ENCODE measurements around the gene YTHDF1.

The YTHDF1 gene

DNA sequence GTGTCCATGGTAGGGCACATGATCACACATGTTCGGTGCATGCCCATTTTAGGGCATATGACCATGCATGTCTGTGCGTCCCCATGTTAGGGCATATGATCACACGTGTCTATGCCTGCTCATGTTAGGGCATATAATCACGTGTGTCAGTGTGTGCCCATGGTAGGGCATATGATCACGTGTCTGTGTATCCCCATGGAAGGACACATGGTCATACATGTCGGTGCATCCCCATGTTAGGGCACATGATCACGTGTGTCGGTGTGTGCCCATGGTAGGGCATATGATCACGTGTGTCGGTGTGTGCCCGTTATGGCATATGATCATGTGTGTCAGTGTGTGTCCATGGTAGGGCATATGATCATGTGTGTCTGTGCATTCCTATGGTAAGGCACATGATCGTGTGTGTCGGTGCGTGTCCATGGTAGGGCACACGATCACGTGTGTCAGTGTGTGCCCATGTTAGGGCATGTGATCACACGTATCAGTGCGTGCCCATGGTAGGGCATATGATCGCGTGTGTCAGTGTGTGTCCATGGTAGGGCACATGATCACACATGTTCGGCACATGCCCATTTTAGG, 30.6 kb downstream of the YTHDF1 start:
- no peak for DNase-seq (ENCODE audit: low spot score)

DNA sequence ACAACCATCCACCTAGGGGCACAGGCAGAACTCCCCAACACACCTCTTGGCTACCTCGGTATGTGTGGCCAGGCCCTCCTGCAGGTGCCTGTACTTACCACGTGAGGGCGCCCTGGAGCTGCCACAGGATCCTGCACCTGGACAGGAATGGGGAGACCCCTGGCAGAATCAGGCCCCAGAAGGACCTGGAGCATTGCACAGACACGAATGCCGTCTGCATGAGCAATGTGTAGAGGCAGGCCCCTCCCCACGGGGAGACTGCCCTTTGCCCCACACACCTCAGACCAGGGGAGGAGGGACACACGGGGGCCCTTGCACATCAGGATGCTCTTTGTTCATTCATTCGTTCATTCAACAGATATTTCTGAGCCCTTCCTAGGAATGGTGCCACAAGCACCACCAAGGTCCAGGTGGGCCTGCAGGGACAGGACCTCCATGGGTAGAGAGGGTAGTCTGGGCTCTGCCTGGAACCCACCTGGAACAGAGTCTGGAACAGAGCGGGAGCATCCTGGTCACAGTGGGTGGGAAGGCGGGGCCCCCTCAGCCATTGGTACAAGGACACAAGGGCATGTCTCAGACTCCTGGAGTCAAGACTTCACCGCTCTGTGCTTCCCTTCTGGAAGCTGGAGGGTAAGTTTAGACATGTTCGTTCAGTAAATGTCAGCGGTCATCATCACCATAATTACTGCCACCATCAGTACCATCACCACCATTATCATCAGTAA, 32.3 kb downstream of the YTHDF1 start:
- DNase-seq (ENCODE audit: low spot score): peak; percentile 40

DNA sequence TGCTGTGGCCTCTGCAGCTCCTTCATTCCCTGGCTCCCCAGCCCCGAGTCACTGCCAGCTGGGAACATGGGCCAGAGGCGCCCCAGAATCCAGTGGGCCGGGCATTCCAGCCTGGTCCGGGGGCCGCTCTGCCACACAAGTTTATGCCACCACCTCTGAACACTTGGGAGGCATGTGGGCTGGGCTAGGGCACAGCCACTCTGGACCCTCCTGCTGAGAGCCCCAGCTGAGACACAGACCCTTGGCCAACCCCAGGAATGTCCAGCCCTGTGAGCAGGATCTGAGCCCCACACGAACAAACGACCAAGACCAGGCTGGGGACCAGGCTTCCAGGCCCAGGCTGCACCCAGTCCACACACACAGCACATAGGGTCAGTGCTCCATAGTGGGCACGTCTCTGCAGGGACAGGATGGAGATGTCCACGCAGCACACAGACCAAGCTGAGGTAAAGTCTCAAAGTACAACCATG, 33.0 kb downstream of the YTHDF1 start:
- no peak for DNase-seq (ENCODE audit: low spot score)

DNA sequence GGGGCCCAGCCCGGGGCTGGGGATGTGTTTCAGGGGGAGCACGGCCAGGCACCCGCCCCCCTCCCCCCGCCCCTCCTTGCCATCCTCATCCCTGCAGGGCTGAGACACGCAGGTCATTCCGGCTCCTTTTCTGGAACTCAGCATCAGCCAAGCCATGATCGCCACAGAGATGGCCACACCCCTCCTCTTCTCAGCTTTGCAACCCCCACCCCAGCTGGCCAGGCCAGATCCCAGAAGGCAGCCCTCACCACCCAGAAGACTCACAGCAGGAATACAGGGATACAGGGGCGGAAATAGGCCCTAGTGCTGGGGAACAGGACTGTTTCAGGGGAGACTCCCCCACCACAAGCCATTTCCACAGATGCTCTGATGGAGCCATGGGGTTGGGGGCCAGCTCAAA, 33.5 kb downstream of the YTHDF1 start:
- no peak for DNase-seq (ENCODE audit: low spot score)

DNA sequence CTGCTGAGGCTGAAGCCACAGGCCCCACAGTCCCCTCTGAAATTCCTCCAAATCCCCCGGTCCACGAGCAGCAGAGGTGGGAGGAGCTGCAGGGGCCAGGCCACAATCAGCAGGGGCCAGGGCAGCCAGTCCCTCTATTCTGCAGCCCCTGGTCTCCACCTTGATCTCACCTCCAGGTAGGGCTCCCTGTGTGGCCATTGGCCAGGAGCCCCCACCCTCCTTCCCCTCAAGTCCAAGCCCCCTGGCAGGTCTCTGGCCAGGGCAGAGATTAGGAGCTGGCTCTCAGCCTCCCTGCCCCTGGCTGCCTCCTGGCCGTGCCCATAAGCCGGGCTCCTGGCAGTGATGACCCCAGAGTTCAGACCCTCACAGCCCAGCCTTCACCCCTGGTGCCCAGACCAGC, 34.7 kb downstream of the YTHDF1 start:
- DNase-seq (ENCODE audit: low spot score): no peak

DNA sequence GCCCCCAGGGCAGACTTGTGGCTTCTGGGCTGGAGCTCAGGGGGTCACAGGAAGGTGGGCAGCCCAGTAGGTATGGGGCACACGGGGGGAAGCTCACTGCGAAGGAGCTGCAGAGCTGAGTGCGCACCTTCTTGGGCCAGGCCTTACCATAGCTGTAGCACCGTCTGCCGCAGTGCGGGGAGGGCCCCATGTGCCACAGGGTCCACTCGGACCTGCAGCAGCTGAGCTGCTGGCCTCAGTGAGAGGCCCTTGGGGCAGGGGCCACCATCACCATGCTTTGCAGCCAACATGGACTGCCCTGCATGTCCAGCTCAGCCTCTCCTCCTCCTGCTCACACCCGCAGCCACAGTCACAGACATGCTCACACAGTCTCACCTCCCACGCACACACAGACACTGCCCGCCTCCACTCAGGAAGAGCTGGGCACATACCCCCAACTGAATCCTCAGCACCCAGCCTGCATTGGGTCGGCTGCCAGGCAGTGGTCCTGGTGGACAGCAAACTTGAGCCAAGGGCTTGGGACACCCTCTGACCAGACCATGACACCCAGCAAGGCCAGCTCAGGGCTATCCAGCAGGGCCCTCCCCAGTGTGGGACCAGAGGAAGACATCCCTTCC, 35.3 kb downstream of the YTHDF1 start:
- DNase-seq (ENCODE audit: low spot score): no peak

DNA sequence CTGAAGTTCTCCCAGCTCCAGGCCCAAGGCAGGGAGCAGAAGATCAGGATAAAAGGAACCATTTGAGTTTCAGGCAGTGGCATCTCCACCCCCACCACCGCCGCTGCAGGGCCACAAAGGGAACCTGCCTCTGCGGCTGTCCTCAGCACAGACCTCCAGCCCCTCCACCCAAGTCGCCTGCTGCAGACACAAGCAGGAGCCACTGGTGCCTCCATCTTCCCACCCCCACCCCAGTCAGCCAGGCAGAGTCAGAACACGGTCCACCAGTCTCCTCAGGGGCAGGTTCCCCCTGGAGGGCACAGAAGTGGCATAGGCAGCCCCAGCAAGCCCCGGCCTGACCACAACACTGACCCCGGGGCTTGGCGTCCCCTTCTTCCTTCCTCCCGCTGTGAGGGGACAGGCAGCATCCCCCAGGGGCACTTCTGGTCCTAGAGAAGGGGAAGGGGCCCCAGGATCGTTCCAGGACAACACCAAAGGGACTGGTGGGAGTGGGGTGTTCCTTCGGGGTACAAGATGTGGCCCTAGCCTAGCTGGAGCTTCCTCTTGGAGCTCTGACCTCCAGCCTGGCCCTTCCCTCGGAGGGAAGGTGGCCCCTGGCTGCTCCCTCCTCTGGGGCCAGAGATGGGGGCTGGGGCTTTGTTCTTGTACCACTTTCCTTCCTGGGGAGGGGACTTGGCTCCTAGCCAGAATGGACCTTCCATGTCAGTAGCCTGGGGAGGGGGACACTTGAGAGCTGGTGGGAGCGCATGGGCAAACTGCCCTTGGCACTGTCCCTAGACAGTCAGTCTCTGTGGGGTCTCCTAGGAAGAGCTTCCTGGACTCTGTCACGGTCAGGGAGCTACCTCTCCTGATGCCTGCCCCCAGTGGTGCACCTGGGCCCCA, 36.0 kb downstream of the YTHDF1 start:
- DNase-seq (ENCODE audit: low spot score): no peak

DNA sequence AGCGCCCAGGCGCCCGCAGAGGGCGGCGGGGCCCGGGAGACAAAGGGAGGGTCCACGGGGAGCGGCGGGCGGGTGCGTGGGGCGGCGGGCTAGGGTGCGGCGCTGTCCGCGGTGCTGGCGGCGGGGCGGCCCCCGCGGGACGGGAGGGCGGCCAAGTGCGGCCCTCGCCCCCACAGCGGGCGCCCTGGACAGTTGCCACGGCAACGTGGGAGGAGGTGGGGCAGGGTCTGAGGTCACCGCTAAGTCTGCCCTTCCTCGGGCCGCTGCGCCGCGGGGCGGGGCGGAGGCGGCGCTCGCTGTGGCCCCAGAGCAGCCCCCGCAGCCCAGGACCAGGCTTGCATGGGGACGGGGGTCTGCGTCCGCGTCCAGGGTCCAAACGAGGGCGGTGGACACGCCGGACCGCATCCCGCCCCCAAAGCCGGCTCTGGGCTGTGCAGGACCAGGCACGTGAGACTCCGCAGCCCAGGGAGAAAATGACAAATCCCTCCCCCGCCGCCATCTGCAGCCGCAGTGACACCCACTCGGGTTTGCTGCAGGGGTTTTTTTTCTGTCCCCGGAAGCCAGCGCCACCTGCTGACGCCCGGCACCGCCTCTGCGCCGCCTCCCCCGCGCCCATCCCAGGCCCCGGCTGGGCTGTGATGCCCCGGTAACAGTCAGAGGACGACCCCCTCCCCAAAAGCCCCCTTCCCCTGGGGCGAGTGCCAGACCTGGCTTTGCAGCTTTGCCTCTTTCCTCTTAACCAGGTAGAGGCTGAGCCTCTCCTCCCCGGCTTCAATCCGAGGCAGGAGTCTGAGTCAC, 36.8 kb downstream of the YTHDF1 start:
- DNase-seq (ENCODE audit: low spot score): peak; percentile 56

DNA sequence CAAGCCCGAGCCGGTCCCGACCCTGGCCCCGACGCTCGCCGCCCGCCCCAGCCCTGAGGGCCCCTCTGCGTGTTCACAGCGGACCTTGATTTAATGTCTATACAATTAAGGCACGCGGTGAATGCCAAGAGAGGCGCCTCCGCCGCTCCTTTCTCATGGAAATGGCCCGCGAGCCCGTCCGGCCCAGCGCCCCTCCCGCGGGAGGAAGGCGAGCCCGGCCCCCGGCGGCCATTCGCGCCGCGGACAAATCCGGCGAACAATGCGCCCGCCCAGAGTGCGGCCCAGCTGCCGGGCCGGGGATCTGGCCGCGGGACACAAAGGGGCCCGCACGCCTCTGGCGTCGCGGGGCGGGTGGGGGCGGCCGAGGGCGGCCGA, 37.5 kb downstream of the YTHDF1 start:
- DNase-seq (ENCODE audit: low spot score): no peak

DNA sequence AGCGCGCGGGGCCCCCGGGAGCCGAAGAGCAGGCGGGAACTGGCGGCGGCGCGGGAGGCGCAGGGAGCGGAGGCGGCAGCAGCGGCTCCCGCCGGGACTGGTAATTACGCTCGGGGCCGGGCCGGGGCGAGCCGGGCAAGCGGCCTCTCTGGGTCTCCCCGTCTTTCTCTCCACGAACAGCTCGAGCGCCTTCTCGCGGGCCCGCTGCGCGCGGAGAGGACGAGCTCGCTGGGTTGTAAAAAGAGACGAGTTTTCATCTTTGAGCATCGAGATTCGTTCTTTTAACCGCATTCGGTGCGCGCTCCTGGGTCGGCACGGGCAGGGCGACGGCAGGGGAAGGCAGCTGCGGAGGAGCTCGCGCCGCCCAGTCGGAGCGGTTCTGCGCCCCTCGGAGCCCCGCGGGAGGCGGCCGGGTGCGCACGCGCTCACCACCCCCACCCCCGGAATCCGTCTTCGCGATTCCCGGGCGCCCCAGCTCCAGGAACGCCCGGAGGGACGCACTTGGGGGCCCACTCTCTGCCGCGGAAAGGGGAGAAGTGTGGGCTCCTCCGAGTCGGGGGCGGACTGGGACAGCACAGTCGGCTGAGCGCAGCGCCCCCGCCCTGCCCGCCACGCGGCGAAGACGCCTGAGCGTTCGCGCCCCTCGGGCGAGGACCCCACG, 38.0 kb downstream of the YTHDF1 start:
- no peak for DNase-seq (ENCODE audit: low spot score)

DNA sequence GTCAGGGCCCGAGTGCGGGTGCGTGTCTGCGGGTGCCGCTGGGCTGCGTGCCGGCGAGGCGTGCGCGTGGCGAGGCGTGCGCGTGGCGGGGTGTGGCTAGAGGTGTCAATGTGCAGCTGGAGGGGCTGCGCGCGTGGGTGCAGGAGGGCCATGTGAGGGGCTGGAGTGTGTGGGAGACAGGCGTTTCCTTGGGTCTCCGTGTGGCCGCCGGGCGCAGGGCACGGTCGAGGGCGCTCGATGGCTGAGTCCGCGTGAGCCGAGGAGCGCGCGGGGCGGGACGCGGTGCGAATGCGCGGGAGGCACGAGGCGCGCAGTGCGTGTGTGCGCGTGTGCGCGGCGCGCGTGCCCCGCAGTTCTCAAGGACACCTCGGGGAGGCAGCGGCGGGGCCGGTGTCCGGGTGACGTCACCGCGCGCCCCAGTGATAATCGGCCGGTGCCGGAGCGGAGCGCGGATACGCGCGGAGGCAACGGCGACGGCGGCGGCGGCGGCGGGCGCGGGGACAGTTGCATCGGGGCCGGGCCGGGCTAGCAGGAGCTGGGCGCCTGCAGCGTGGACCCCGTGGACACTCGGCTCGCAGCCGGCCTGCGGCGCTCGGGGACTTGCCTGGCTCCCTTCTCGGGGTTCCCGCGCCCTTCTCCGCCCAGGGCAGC, 38.7 kb downstream of the YTHDF1 start:
- no peak for DNase-seq (ENCODE audit: low spot score)

DNA sequence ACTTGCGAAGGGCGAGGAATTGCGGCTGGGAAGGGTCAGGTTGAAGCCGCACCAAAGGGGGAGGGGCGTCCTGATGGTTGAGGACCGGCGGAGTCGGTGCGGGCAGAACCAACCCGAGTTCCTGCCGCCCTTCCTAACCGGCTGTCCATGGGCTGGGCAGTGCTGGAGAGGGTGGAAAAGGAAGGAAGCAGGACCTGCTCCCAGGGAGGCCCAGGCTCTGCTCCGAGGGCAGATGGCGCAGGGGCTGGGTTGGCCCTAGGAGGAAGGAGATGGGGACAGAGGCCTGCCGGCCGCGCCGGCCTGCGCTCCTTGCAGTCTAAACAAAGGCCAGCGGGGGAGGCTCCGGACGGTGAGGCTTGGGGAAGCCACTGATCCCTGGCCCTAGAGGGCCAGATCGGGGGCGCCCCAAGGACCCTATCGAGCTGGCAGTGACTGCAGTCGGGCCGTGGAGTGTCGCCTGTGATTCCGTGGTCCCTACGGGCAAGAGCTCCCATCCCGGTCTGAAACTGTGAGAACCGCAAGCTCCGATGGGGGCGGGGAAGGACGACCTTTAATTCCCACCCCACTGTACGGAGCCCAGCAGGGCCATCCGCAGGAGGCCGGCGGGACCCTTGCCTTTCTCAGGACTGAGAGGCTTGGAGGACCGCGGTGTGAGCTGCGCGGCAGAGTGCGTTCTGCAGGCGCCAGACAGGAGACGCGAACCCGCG, 39.4 kb downstream of the YTHDF1 start:
- no peak for DNase-seq (ENCODE audit: low spot score)

DNA sequence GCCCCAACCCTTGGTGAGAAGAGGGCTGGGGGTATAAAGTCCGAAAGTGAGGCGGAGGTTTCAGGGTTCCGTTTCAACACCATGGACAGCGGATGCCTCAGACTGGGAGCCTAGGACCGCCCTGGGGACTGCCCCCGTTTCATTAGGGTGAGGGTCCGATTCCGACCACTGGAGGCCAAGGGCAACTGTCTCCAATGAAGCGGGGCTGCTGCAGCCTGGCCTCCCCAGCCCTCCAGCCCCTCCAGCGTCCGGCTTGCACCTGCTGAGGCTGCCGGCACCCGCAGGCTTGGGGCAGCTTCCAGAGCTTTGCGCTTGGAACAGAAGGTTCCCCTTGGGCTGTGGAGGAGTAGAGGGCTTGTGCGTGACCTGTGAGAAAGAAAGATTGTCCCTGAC, 39.9 kb downstream of the YTHDF1 start:
- no peak for DNase-seq (ENCODE audit: low spot score)

DNA sequence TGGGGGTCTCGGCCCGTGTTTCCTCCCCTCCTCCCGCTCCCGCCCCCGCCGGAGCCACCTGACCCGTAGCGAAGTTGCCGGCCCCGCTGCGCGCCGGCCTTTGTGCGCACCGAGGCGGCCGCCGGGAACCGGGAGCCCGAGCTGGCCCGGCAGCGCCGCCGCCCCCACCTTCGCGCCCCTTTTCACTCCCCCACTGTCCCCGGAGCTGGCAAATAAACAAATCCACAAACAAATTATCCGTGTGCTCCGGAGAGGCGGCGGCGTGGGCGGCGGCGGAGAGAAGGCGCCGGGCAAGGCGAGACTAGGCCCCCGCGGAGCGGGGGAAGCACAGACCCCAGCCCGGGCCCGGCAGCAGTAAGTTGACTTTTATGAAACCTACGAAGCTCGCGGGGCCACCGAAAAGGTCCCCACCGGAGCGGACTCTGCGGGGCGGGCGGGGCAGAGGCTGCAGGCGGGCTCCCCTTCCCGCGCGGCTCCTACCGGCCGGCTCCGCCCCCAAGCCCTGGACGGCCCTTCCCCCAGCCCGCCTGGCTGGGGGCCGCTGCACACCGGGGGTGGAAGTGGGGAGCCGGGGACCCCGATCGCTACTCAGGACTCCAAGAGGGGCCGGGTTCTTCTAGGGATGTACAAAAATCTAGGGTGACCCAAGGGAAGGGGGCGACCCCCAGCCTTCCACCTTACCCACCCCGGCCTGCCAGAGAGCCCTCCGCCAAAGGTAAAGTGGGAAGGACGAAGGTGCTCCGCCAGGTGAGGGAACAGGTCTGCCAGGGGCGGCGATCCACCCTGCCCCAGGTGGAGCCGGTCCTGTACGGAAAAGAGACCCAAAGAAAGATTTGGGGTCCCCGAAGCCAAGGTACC, 40.7 kb downstream of the YTHDF1 start:
- DNase-seq (ENCODE audit: low spot score): no peak

DNA sequence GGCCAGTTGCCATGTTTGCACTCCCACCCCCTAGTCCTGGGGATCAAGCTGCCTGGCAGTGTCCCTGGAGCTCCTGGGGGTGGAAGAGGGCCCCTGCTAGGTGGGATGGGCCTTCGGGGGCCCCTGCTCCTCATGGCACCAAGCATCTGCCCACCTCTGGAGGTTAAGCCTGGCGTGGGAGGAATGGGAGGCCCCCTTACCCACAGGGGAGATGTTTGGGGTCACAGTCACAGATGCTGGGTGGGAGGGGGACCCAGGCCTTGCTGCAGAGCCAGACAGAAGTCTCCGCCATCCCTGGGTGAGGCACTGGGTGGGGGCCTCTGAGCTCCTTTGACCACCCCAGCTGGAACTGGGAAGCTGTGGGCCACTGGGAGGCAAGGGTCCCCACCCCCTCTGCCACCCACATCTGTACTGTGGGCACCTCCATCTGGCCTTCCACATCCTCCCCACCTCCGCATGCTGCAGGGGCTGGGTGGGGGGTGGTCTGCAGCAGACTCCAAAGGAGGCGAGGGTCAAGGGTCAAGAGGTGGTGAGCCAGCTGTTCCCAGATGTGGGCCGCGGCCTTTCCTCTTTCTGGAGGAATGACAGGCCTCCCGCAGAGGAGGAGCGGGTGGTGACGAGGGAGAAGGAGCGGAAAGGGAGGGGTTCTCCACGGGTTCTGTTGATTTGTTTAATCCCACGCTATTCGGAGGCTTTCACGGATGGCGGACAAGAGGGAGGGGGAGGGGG, 41.5 kb downstream of the YTHDF1 start:
- no peak for DNase-seq (ENCODE audit: low spot score)

DNA sequence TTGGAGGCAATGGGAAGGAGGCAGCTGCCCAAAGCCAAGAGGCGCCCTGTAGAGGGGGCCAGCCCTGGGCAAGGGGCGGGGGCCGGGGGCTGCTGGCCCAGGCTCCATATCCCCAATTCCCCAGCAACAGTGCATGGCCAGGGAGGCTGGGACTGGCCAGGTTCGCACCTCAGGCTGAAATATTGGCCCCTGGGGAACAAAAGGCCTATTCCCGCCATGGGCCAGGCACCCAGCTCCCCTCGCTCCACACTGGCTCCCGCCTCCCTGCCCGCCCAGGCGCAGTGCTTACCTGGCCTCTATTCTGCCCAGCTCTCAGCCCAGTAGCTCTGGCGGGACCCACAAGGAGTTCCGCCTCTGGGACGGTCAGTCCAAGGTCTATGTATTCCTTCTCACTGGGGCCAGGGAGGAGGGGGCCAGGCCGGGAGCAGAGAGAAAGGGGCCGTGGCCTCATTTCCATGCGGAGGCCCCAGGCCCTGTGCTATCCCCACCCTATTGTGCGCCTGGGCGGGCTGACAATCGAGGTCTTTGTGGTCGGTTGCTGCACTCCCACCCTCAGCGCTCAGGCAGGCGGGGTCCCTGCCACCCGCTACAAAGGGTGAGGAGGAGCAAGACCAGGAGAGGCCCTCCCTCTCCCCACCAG, 42.3 kb downstream of the YTHDF1 start:
- DNase-seq (ENCODE audit: low spot score): no peak

DNA sequence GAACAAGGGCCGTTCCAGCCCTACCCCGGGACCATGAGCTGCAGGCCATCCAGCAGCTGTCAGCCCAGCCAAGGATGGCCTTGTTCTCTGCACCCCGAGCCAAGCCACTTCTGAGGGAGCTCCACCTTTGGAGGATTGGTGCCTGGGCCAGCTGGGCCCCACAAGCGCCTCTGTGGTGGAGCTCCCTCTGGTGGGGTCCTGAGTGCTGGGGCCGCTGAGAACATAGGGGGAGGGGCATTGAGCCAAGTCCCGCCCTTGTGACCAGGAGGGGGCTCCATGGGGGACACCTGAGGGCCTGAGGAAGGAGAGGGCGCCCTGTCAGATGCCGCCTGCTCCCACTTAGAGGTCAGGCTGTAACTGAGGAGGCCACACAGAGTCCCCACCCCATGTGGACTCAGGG, 43.2 kb downstream of the YTHDF1 start:
- no peak for DNase-seq (ENCODE audit: low spot score)

DNA sequence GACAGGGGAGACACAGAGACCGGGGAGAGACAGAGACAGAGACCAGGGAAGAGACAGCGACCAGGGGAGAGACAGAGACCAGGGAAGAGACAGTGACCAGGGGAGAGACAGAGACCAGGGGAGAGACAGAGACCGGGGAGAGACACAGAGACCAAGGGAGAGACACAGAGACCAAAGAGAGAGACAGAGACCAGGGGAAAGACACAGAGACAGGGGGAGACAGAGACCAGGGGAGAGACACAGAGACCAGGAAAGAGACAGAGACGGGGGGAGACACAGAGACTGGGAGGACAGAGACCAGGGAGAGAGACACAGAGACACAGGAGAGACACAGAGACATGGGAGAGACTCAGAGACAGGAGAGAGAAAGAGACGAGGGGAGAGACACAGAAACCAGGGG, 43.9 kb downstream of the YTHDF1 start:
- no peak for DNase-seq (ENCODE audit: low spot score)
